T-helper 2 cell (primary cell): ENCODE data around the gene E2F1.
"Not testable (repeated sequence)": the region's sequence is repeated elsewhere in the genome, so short reads cannot be mapped to it uniquely, and the experiment has no call there.

Experiments used
- DNase-seq, 5 experiments: peaks; one replicate each; pipeline versions ENCODE4 v3.0.0 to v3.0.0-alpha.2; 2012 to 2022

The E2F1 gene

GRCh38 chr20:33710681-33711445 is 24.7 kb upstream of the E2F1 start:
- DNase-seq: no peak

DNA sequence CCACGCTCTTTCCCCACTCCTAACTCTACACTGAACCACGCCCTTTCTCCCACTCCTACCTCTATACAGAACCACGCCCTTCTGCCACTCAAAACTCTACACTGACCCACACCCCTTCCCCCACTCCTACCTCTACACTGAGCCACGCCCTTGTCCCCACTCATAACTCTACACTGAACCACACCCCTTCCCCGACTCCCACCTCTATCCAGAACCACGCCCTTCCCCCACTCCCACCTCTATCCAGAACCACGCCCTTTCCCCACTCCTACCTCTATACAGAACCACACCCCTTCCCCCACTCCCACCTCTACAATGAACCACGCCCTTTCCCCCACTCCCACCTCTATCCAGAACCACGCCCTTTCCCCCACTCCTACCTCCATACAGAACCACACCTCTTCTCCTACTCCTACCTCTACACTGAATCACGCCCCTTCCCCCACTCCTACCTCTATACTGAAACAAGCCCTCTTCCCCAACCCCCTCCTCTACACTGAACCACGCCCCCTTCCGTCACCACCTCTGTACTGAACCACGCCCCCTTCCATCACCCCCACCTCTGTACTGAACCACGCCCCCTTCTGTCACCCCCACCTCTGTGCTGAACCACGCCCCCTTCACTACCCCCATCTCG is 23.8 kb upstream of the E2F1 start:
- no peak for DNase-seq

DNA sequence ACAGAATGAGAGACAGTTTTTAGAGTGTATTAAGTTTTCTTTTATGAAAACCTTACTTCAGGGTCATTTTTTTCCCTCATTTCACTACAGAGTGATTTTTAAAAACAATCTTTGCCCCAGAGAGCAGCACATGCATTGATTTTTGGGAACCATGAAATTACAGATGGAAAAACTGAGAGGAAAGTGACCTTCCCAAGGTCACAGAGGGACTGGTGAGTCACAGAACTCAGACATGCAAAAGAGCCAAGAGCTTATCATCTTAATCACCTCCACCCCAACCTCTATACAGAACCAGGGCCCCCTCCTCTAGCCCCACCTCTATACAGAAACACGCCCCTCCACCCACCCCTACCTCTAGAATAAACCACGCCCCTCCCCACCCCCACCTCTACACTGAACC is 23.2 kb upstream of the E2F1 start:
- no peak for DNase-seq

DNA sequence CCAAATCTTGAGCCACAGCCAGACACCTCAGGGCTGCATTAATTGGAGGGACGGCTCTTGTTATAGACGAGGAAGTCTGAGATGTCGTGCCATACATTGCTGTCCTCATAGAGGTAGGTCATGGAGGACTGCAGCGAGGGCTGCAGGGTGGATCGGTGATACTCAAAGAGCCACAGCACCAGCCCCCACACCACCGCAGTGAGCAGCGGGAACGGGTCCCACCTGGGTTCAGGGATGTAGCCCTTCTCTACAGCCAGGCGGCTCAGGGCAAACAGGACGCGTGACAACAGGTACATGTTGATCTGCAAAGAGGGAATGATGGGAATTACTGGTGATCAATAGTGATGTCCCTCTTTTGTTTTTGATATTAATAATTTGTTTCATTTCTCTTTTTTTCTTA is 21.5 kb upstream of the E2F1 start:
- no peak for DNase-seq

DNA sequence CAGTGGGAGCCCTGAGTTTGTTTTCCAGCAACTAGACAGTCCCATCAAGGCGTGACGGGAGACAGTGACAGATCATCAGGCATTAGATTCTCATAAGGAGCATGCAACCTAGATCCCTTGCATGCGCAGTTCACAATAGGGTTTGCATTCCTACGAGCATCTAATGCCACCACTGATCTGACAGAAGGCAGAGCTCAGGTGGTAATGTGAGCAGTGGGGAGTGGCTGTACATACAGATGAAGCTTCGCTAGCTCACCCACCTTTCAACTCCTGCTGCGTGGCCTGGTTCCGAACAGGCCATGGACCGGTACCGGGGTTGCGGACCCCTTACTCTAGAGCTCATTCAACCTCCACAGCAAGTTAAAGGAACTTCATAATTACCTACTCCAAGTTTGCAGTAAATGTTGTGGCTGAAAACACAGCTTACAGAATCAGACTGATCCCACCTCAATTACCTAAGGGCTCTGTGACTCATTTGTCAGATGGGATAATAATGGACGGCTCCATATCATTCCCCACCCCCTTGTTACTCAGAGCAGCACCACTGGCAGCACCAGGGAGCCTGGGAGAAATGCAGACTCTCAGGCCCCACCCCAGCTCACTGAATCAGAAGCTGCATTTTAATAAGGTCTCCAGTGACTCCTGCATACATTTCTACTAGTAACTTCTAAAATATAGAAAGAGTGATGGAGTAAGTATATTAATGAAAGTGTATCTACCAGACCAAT is 18.2 kb upstream of the E2F1 start:
- DNase-seq: no peak

DNA sequence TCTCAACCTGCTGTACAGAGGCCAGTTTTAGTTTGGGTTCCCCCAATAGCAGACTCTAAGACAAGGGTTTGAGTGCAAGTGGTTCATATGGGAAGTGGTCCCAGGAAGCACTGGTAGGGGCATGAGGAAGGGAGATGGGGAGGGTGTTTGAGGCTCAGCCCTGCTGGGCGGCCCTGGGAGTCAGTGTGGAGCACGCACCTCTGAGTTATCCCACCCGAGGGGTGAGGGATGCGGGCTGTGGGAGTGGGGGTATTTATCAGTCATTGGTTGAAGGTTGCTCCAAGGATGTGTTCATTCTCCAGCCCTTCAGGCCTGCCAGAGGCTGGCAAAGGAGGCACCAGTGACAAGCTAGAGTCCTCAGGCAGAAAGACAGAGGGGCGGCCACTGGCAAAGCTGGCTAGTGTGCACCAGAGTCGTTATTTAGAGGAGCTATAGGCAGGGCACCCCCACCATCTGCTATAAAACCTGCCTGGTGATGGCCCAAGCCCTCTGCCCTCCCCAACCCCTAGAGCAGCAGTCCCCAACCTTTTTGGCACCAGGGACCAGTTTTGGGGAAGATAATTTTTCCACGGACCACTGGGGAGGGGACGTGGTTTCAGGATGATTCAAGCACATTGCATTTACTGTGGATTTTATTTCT is 17.4 kb upstream of the E2F1 start:
- DNase-seq: no peak

- no peak for DNase-seq
Observed at GRCh38 chr20:33702861-33703260, 16.7 kb upstream of the E2F1 start.

GRCh38 chr20:33701629-33702450 is 15.7 kb upstream of the E2F1 start:
- DNase-seq: no peak

DNA sequence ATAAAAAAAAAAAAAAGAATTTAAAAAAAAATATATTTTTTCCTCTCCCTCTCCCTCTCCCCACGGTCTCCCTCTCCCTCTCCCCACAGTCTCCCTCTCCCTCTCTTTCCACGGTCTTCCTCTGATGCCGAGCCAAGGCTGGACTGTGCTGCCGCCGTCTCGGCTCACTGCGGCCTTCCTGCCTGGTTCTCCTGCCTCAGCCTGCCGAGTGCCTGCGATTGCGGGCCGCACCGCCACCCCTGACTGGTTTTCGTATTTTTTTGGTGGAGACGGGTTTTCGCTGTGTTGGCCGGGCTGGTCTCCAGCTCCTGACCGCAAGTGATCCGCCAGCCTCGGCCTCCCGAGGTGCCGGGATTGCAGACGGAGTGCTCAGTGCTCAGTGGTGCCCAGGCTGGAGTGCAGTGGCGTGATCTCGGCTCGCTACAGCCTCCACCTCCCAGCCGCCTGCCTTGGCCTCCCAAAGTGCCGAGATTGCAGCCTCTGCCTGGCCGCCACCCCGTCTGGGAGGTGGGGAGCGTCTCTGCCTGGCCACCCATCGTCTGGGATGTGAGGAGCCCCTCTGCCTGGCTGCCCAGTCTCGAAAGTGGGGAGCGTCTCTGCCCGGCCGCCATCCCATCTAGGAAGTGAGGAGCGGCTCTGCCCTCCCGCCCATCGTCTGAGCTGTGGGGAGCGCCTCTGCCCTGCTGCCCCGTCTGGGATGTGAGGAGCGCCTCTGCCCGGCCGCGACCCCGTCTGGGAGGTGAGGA is 14.7 kb upstream of the E2F1 start:
- DNase-seq: not testable (repeated sequence)

GRCh38 chr20:33698966-33699365 is 12.8 kb upstream of the E2F1 start:
- DNase-seq: not testable (repeated sequence)

- no peak for DNase-seq
Observed at GRCh38 chr20:33697129-33697528, 10.9 kb upstream of the E2F1 start.

DNA sequence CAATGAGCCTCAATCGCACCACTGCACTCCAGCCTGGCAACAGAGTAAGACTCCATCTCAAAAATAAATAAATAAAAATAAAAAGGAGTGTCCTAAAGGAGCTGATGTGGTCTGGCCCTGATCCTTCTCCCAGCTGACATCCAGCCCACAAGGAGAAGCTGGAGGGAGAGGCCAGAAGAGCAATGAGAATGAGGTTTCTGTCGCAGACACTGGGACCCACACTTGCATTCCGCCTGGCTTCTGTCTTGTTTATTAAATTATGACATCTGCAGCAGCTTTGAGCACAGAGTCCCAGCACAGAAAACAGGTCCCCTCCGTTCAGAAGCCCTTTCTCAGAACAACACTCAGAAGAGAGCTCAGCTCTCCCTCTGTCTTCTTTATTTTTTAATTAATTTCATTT is 10.3 kb upstream of the E2F1 start:
- no peak for DNase-seq

DNA sequence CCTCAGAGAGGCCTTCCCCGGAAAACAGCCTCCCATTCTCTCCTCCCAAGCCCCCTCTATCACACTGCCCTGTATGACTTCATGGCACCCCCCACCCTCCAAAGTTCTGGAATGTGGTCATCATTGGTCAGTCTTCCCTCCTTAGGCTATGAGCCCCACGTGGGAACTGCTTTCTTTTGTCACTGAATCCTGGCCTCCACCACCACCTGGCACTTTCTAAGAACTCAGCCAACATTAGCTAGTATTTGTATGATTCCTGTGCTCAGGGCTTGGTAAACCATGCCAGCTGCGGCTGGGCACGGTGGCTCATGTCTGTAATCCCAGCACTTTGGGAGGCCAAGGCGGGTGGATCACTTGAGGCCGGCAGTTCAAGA is 8.4 kb upstream of the E2F1 start:
- no peak for DNase-seq

- no peak for DNase-seq
Observed at GRCh38 chr20:33693741-33694638, 7.8 kb upstream of the E2F1 start.

DNA sequence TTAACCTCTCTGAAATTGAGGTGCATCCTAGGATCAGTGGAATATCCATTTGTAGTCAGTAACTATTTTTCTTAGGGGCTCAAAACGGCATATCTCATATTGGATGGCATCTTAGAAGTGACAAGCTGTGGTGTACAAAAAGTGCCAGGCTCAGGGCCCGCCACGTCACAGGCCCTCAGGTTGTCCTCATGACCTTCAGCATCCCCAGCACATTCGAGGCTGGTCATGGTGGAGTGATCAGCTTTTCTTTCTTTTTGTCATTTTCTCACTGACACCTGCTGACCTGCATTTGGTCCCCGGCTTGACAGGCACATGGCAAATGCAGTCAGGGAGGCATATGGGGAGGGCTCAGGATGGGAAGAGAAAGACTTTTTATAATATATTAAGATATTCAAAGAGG is 7.1 kb upstream of the E2F1 start:
- no peak for DNase-seq

- DNase-seq: peak in 2 of 5 experiments; percentile 56 to 65
Observed at GRCh38 chr20:33689973-33690372, 3.8 kb upstream of the E2F1 start.

- no peak for DNase-seq
Observed at GRCh38 chr20:33689493-33689892, 3.3 kb upstream of the E2F1 start.

DNA sequence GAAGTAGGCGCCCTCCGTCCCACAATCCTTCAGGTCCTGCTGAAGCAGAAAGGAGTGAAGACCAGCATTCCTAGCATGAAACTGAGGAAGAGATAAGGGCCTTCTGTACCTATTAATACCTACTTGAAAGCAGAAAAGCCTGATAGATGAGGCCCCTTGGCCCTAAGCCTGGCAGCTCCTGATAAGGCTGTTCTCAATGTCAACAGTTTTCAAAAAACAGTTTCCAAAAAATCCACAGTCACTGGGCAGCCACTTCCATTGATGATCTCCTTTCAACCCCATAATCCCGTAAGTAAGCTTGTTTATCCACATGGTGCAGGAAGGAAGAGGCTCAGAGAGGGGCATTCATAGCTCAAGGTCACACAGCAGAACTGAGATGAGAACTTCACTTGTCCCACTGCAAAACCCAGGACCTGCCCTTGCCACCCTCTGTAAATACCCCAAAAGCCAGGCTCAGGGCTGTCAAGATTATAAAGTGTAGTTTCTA is 2.8 kb upstream of the E2F1 start:
- DNase-seq: no peak

DNA sequence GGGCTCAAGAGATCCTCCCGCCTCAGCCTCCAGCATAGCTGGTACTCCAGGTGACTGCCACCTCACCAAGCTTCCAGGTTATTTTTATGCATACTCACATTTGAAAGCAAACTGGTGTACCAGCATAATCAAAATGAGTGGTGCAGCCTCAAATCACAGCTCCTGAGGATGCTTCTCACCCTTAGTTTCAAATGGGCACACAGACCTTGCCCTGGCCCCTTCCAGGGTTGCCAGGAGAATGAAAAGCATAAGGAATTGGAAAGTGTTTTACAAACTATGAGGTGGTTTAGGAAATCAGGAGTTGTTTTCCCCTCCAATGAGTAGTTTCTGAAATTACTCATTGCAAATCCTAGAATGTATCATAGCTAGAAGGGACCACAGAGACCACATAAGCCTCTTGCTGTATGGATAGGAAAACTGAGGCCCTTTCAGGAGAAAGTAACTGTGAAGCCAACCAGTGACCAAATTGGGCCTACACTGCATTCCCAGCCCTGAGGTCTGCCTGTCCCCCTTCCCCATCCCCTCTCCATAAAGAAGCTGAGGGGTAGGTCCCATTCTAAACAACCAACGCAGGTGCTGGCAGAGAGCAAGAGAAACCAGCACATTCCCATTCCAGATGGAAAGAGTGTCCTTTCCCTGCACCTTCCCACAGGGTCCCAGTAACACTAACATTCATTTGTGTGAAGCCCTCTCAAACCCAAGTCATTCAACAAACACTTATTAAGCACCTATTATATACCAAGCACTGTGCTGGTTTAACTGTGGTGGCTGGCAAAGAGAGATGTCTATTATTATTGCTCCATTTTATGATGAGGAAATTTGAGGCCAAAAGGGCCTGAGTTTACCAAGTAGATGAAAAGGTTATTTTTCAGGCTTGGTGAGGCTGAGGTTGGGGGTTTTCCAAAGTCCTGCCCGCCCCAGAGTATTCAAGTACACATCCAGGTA is 2.1 kb upstream of the E2F1 start:
- DNase-seq: no peak
